Cardiac muscle cell (in vitro differentiated cells and primary cell): Measurements from ENCODE around the gene CACNB4. TPM values are rescaled to one million over a fixed set of nuclear protein-coding genes. Genes with fewer than 3 reads are reported as not detected.

Source experiments
- DNase-seq, 2 donors: peaks; one replicate each; pipeline versions ENCODE4 v3.0.0 to v3.0.0-alpha.2; 2010 to 2017; ENCODE audit warnings: low read depth in 1 of 2, low spot score in 1 of 2
- H3K27ac ChIP-seq: fragments of 200-600 bp; sonication (generic); 2 replicates; pipeline ENCODE4 v1.5.1; 2016
- H3K27me3 ChIP-seq: fragments of 200-600 bp; sonication (generic); 2 replicates; pipeline ENCODE4 v1.6.0; 2016; ENCODE audit warnings: control low read depth
- H3K36me3 ChIP-seq: fragments of 200-600 bp; sonication (generic); 2 replicates; pipeline ENCODE4 v1.5.1; 2016; ENCODE audit warnings: control low read depth
- H3K4me1 ChIP-seq: fragments of 200-600 bp; sonication (generic); 2 replicates; pipeline ENCODE4 v1.8.1; 2017; ENCODE audit warnings: low read depth, mild to moderate bottlenecking, mixed run types
- H3K4me3 ChIP-seq: fragments of 200-600 bp; sonication (generic); 2 replicates; pipeline ENCODE4 v1.5.1; 2016; ENCODE audit warnings: mild to moderate bottlenecking
- H3K9me3 ChIP-seq: fragments of 200-600 bp; sonication (generic); 2 replicates; pipeline ENCODE4 v1.5.1; 2017; ENCODE audit warnings: low read depth, mild to moderate bottlenecking, control low read depth
- polyA plus RNA-seq: library from polyadenylated mRNA; unstranded; fragments of >200 nt; fragmentation: Nextera tagmentation; extraction: Ambion mirVana; gene quantifications from 2 replicates; pipeline ENCODE4 v1.2.1, GENCODE V29; 2016
- total RNA-seq: library from RNA; depleted of rRNA; stranded (reverse); fragments of >200 nt; gene quantifications from 2 replicates; pipeline ENCODE4 v1.2.3, GENCODE V29; 2016
- TF ChIP-seq, protein P1 (sequence below): IDR thresholded peaks from 2 replicates; pipeline ENCODE4 v1.5.1; 2012; ENCODE audit warnings: low read depth, mild to moderate bottlenecking, low read length

Gene CACNB4
- total and polyA plus RNA-seq, 2 experiments from 2014 or later = 0.09 to 0.18 TPM

DNA sequence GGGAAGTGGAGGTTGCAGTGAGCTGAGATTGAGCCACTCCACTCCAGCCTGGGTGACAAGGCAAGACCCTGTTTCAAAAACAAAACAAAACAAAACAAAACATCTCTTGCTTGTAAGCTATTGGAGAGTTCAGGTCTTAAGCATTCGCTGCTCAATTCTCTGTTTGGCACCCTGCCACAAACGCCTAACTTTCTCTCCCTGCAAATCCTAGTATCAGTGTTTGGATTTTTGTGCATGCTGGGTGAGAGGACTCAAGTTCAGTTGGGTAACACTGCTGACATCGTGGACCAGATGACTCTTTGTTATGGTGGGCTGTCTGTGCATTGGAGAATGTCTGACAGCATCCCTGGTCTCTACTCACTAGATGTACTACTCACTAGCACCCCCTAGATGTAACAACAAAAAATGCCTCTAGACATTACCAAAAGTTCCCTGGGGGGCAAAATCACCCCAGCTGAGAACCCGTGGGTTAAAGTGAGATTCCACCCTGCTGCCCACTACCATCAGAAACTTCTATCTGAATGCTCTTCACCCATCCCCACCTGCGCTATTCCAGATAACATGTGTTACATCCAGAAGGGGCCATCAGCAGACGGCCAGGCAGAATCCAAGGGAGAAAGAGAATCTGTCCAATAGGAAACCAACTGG is 50.9 kb downstream of the CACNB4 start:
- H3K27ac ChIP-seq = no peak overlapping the region
- TF ChIP-seq, protein P1, sequence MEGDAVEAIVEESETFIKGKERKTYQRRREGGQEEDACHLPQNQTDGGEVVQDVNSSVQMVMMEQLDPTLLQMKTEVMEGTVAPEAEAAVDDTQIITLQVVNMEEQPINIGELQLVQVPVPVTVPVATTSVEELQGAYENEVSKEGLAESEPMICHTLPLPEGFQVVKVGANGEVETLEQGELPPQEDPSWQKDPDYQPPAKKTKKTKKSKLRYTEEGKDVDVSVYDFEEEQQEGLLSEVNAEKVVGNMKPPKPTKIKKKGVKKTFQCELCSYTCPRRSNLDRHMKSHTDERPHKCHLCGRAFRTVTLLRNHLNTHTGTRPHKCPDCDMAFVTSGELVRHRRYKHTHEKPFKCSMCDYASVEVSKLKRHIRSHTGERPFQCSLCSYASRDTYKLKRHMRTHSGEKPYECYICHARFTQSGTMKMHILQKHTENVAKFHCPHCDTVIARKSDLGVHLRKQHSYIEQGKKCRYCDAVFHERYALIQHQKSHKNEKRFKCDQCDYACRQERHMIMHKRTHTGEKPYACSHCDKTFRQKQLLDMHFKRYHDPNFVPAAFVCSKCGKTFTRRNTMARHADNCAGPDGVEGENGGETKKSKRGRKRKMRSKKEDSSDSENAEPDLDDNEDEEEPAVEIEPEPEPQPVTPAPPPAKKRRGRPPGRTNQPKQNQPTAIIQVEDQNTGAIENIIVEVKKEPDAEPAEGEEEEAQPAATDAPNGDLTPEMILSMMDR = peak; percentile 39
- H3K9me3 ChIP-seq = no peaks in the 10 kb centered on the region
- no peak for DNase-seq
- no peaks in the 10 kb centered on the region for H3K36me3 ChIP-seq
- H3K4me3 ChIP-seq = no peak overlapping the region
- H3K27me3 ChIP-seq = no peaks in the 10 kb centered on the region
- H3K4me1 ChIP-seq = no peaks in the 10 kb centered on the region

DNA sequence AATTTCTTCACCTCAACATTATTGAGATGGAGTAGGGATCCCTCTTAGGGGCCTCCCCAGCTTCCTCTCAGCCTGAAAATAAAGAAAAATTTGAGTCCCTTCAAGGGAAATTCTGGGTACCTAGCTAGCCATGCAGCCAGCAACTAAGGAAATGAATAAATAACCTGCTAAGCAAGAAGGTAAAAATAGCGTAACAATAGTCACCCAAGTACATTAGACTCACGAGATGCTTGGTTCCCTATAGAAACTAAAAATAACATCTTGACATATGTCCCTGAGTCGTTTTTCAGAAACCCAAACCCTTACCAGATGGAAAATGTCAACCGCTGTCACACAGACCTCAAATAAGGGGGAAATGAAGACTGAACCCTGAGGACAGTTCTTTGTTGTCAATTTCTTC is 51.9 kb downstream of the CACNB4 start:
- Histone ChIP-seq H3K27ac (no peak overlapping the region), H3K36me3 (no peaks in the 10 kb centered on the region), H3K4me1 (no peaks in the 10 kb centered on the region), H3K27me3 (no peaks in the 10 kb centered on the region), H3K4me3 (no peak overlapping the region), H3K9me3 (no peaks in the 10 kb centered on the region)
- no peak for DNase-seq
- TF ChIP-seq, protein P1 = no peak

GRCh38 chr2:152042636-152043615 is 55.9 kb downstream of the CACNB4 start:
- no peaks in the 10 kb centered on the region for H3K36me3 ChIP-seq
- no peak overlapping the region for H3K4me3 ChIP-seq
- H3K27ac ChIP-seq = no peak overlapping the region
- no peaks in the 10 kb centered on the region for H3K4me1 ChIP-seq
- DNase-seq = no peak
- H3K9me3 ChIP-seq = no peaks in the 10 kb centered on the region
- TF ChIP-seq, protein P1 = no peak
- no peaks in the 10 kb centered on the region for H3K27me3 ChIP-seq

DNA sequence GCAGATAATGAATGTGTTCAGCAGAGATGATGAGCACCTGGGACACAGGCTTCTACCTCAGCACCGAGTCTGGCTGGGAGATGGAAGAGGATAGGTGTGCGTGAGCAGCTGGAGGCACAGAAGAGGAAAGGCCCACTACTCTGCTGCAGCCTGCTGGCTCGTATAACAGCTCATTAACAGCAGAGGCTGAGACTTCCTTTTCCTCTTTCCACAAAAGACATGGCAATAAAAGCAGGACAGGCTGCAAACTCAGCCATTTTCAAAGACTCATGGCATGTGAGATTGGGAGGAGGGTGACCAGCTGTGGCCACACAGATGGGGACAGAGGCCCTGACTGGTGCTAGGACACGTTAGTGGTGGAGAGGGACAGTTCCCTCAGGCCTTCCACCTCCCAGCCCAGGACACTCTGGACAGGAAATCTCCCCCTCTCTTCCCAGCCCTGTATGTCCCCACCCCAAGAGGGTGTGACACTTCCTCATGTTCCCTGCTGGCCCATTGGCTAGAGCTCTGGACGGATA is 60.3 kb downstream of the CACNB4 start:
- no peak for DNase-seq
- H3K27me3 ChIP-seq = no peaks in the 10 kb centered on the region
- no peaks in the 10 kb centered on the region for H3K4me1 ChIP-seq
- no peaks in the 10 kb centered on the region for H3K9me3 ChIP-seq
- no peaks in the 10 kb centered on the region for H3K36me3 ChIP-seq
- TF ChIP-seq, protein P1 = no peak
- H3K4me3 ChIP-seq = no peak overlapping the region
- no peak overlapping the region for H3K27ac ChIP-seq

DNA sequence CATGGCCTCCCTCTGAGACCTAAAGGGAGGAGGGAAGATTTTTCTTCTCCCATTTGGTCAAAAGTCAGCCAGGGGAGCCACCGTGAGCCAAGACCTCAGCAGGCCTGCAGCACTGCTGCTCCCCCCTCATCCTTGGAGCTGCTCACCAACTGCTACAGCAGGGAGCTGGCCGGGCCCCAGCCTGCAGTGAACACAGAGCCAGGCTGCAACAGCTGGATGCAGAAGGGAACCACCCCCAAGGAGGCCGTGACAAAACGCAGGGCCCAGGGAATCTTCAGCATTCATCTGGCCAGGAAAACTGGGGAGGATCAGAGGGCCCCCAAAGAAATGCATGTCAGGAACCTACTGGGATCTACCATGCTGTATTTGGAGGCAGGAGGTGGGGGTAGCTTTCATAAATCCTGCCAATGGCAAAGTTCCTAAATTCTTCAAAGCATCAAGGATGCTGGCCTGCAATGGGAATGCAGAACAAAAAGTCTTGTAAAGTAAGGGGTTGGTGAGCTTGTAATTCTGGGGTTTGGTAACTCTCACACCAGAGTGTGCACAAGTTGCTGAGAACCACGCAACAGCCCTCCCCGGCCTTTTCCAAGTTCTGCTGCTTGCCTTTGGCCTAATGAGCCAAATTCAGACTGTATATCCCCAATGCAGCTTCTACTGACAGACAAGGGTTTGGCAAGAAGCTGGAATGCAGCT is 61.0 kb downstream of the CACNB4 start:
- H3K9me3 ChIP-seq = no peaks in the 10 kb centered on the region
- no peaks in the 10 kb centered on the region for H3K36me3 ChIP-seq
- H3K27ac ChIP-seq = no peak overlapping the region
- H3K4me1 ChIP-seq = no peaks in the 10 kb centered on the region
- H3K4me3 ChIP-seq = no peak overlapping the region
- TF ChIP-seq, protein P1 = no peak
- no peak for DNase-seq
- no peaks in the 10 kb centered on the region for H3K27me3 ChIP-seq
